ENCODE data around the gene SORBS2.

GRCh38 chr4:185852961-185853360 lies 41.0 kb upstream of the SORBS2 start:
- TF ChIP-seq POLR2AphosphoS5 (IDR thresholded peaks at IDR 0.05) (no peak), CTCF (IDR thresholded peaks at IDR 0.05) (no peak), POLR2A (IDR thresholded peaks at IDR 0.05) (no peak)
